GM18873 (cell line): ENCODE results near the gene CAMKK1.
"Not testable (repeated sequence)": the region's sequence is repeated elsewhere in the genome, so short reads cannot be mapped to it uniquely, and the experiment has no call there.

ENCODE experiments used
- ATAC-seq: cut with Tn5 transposase; IDR thresholded peaks from one replicate; pipeline ENCODE4 v1.9.1; 2021; ENCODE audit warnings: mild to moderate bottlenecking, moderate library complexity, moderate number of reproducible peaks; ENCODE audit not compliant: unreplicated experiment, low FRiP score

The CAMKK1 gene

DNA sequence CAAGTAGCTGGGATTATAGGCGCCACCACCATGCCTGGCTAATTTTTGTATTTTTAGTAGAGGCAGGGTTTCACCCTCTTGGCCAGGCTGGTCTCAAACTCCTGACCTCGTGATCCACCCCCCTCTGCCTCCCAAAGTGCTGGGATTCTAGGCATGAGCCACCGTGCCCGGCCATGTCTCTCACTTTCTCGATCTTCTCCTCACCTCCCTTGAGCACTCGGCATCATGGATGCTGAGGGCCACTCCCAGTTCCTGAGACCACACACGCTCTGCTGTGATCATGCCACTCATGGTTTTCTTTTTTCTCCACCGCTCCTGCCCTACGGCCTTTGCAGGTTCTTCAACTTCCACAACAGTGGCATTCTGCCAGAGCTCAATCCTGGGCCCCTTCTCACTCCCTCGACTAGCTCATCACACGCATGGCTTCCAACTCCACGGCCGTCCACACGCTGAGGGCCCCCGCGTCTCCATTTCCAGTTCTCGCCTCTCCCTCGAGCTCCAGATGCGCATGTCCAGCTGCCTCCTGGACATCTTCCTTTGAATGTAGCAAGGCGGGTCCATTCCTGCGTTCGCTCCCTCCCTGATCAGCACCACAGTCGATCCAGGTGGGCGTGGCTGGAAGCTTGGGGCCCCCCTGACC, 41.3 kb downstream of the CAMKK1 start:
- ATAC-seq = no peak

DNA sequence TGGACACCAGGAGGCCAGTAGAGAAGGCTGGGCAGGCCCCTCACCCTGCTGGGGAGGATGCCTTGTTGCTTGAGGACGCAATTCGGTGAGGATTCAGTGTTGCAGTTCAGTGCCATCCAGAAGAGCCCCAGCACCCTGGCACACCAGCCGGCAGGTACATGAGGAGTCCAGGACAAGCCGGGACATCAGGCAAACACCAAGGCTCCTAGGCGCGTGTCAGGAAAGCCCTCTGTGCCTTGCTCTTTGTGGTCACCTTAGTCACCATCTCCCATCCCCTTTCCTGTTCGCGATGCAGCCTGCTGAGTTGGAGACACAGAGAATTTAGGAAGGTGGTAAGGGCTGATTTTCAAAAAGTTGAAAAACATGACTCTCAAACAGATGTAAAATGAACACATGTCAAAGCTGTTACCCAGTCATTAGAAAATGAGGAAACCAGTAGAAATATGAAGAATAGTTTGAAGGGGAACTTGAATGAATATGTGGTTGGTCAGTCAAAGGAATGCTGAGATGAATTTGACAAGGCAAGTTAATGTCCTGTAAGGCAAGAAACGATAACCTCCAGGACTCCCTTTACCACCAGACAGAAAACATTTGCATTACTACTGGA, 44.5 kb downstream of the CAMKK1 start:
- ATAC-seq = no peak

DNA sequence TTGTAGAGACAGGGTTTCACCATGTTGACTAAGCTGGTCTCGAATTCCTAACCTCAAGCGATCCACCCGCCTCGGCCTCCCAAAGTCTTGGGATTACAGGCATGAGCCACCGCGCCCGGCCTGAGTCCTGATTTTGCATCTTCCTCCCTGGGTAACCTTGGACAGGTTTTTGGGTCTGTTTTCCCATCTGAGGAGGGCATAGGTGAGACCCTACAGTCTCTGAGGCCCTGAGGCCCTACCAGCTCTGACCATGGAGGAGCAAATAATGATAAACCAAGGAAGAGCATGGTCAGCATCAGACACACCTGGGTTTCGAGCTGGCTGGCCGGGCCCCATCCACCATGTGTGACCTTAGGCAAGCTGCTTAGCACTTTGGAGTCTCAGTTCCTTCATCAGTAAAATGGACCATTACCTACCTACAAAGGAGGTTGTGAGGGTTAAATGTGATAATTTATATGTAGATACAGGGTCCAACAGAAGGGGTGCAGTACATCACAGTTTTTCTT, 45.6 kb downstream of the CAMKK1 start:
- ATAC-seq = no peak

GRCh38 chr17:3846437-3847164, 46.3 kb downstream of the CAMKK1 start:
- no peak for ATAC-seq

- peak; percentile 82 for ATAC-seq
Measured at GRCh38 chr17:3845621-3846436, 47.0 kb downstream of the CAMKK1 start, which contains the start of gene NCBP3. NCBP3 (minus strand) TSS chr17:3846246; CDS start chr17:3846223, 23 bp downstream.

DNA sequence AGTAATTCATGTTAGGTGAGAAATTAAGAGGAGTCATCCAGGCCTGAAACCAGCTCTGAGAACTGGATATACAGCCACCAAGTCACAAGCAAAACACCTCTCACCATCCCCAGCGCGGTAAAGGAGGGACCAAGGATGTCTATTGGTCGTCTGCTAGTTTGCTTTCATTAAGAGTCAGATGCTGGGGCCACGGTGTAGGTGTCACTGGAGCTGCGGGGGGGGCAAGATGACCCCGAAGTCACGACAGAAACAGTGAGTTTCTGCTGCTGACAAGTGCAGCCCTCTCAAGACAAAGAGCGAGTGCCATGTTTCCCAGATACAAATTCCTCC, 47.6 kb downstream of the CAMKK1 start:
- no peak for ATAC-seq

GRCh38 chr17:3844556-3844955, 48.3 kb downstream of the CAMKK1 start:
- not testable (repeated sequence) for ATAC-seq

- no peak for ATAC-seq
Measured at GRCh38 chr17:3843935-3844516, 48.8 kb downstream of the CAMKK1 start.

- ATAC-seq = no peak
Measured at GRCh38 chr17:3838206-3838605, 54.6 kb downstream of the CAMKK1 start.

GRCh38 chr17:3836551-3836950, 56.3 kb downstream of the CAMKK1 start:
- ATAC-seq = no peak

GRCh38 chr17:3835410-3836229, 57.2 kb downstream of the CAMKK1 start:
- no peak for ATAC-seq

GRCh38 chr17:3834811-3835210, 58.0 kb downstream of the CAMKK1 start:
- ATAC-seq = no peak

DNA sequence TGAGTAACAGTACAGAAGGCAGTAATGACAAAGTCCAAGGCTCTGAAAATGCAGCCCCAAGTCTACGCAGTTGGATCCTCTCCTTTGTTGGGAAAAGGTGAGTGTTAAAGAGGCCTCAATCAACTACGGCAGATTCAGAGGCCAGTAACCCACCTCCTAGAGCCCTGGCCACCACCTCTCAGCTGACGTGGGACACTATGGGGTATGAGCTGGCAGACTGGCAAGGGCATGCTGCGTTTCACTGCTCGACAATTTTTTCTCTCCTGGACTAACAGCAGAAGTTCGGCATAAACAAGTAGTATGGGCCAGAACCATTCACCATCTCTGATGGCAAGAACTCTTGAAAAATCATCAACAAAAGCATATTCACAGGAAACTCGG, 64.0 kb downstream of the CAMKK1 start:
- ATAC-seq = no peak

DNA sequence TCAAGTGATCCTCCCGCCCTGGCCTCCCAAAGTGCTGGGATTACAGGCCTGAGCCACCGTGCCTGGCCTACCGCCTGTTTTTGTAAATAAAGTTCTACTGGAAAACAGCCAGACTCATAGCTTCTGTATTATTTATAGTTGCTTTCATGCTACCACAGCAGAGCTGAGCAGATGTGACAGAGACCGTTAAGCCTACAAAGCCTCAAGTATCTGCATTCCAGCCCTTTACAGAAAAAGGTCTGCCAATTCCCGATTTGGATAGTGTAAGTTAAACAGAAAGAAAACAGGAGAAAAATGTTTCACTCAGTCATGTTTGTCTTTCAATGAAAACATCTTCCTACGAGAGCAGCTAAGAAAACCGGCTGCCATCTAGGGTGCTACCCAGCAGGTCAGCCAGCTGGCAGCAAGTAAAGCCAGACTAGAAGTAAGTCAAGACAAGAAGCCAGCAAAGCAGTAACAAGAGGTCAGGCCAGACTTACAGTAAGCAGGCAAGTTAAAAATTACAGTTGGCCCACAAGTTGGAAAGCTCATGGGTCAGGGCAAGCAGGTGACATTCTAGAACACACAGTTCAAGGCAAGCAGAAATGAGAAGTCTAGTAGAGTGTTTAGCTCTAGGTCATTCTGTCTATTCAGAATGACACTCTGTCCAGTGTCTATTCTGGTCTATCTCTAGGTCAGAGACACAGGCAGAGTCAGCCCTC, 64.6 kb downstream of the CAMKK1 start:
- ATAC-seq = no peak

DNA sequence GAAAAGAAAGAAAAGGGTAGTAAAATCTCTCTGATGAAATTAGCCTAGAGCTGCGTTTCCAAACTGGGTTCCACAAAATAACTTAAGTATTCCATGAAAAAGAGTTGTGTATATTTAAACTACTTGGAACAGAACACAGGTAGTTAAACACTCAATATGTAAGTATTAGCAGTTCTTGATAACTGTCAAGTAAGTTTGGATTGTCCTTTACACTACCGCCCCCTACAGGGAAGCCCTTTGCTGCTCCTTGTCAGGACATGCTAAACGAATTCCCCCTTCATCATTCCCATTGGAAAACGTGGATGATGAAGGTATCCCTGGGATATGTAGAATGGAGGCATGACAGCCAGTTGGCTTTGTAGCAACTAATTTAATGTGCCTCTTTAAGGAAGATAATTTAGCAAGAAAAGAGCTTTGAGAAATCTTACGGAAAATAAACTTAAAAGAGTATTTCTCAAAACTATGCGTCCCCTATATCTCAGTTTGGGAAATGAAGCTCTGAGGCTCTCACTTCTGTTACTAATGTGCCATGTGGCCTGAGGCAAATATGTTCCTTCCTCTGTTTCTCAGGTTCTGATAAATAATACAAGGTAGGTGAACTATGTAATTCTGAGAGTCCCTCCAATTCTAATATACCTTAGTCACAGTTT, 65.6 kb downstream of the CAMKK1 start:
- ATAC-seq = no peak

- ATAC-seq = no peak
Measured at GRCh38 chr17:3826191-3826590, 66.7 kb downstream of the CAMKK1 start.

DNA sequence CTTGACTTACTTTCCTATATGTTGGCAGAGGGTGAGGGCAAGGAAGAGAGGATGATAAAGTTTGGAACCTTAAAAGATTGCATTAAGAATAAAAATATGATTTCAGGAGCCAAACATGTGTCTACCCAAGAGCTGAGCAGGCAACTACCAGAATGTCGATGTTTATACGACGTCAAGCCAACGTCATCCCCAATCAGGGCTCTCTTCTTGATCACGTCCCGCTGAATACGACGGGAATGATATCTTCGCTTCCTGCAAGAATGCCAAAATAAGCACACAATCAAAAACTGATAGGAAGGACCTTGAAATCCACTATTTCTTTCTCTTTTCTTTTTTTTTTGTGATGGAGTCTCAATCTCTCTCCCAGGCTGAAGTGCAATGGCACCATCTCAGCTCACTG, 71.8 kb downstream of the CAMKK1 start:
- no peak for ATAC-seq

- no peak for ATAC-seq
Measured at GRCh38 chr17:3818786-3819185, 74.1 kb downstream of the CAMKK1 start.
